ENCODE results near the gene LIN7C.
"Not testable (repeated sequence)": the region's sequence is repeated elsewhere in the genome, so short reads cannot be mapped to it uniquely, and the experiment has no call there.

The LIN7C gene

GRCh38 chr11:27448184-27448540 is 58.4 kb downstream of the LIN7C start:
- DNase-seq = not testable (repeated sequence)

DNA sequence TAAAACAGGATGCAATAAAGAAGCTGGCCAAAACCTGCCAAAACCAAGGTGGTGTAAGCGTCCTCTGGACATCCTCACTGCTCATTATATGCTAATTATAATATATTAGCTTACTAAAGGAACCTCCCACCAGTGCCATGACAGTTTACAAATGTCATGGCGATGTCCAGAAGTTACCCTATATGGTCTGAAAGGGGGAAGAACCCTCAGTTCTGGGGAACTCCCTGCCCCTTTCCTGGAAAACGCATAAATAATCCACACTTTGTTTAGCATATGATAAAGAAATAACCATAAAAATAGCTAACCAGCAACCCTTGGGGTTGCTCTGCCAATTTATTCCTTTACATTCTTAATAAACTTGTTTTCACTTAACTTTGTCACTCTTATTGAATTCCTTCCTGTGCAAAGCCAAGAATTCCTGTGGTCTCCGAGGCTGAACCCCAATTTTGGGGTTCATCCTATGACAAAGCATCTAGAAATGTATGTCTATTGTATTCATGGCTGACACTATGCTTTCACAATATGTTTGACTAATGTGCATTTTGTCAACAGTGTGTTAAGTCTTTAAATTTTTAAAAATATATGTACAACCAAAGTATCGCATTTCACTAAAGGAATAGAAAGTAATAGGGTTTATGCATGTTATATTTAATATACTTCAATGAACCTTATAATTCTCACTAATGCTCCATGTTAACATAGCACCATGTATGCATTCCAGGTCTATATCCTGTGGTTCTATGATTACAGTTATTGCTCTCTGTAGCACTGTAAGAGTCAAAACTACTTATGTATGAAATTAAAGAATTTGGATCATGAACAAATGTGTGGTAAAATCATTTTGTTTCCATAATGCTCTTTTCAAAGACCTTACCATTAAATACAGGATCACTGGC is 59.0 kb downstream of the LIN7C start:
- no peak for DNase-seq

GRCh38 chr11:27445625-27446024 is 60.9 kb downstream of the LIN7C start:
- no peak for DNase-seq

- no peak for DNase-seq
Observed at GRCh38 chr11:27444801-27445215, 61.8 kb downstream of the LIN7C start.

Measured in nucleus accumbens (tissue), 56 donors.